LNCaP clone FGC (cell line): ENCODE results near the gene GOLGA7B.

ENCODE experiments used
- DNase-seq: peaks from one replicate; pipeline ENCODE4 v3.0.0-alpha.2; 2011; ENCODE audit warnings: low read depth
- H3K4me3 ChIP-seq: 2 replicates; pipeline ENCODE4 v1.5.1; 2011; ENCODE audit warnings: mild to moderate bottlenecking, low read depth, low read length, control low read depth
- TF ChIP-seq, protein P1 (sequence below): IDR thresholded peaks from 2 replicates; pipeline ENCODE4 v1.5.1; 2012; ENCODE audit warnings: mild to moderate bottlenecking; ENCODE audit not compliant: control insufficient read depth, insufficient read depth; ENCODE audit errors: extremely low read depth

Gene GOLGA7B

DNA sequence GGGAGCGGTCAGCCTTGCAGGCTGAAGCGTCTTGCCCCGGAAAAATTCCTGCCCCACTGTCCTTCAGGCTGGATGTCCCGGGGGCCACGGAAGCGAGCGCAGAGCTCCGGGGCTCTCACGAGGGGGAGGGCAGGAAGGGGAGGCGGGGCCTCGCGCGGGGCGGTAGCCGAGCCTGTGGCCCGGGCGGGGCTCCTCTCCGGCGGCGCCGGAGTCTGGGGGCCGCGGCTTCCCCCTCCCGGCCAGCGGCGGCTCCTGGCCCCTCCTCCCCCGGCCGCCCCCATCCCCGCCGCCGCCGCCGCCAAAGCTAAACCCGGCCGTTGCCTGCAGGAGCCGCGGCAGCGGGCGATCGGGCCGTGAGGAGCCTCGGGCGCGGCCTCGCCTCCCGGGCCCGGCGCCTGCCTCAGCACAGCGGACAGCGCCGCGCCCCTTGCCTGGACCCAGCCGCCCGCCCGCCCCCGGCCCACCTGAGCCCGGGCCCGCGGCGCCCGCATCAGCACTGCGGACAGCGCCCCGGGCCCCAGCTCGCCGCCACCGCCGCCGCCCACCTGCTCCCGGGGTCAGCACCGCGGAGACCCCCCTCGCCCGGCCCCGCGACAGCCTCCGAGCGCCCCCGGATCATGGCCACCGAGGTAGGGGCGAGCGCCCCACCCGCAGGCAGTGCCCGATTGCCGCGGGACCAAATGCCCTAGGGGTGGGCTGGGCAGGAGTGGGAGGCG lies at the start of gene GOLGA7B:
GOLGA7B (plus strand) TSS at position 157 of the 716 bp plus-strand sequence; CDS start at position 618, 461 bp downstream.
- TF ChIP-seq, protein P1, sequence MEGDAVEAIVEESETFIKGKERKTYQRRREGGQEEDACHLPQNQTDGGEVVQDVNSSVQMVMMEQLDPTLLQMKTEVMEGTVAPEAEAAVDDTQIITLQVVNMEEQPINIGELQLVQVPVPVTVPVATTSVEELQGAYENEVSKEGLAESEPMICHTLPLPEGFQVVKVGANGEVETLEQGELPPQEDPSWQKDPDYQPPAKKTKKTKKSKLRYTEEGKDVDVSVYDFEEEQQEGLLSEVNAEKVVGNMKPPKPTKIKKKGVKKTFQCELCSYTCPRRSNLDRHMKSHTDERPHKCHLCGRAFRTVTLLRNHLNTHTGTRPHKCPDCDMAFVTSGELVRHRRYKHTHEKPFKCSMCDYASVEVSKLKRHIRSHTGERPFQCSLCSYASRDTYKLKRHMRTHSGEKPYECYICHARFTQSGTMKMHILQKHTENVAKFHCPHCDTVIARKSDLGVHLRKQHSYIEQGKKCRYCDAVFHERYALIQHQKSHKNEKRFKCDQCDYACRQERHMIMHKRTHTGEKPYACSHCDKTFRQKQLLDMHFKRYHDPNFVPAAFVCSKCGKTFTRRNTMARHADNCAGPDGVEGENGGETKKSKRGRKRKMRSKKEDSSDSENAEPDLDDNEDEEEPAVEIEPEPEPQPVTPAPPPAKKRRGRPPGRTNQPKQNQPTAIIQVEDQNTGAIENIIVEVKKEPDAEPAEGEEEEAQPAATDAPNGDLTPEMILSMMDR, result no peak
- DNase-seq, result no peak

DNA sequence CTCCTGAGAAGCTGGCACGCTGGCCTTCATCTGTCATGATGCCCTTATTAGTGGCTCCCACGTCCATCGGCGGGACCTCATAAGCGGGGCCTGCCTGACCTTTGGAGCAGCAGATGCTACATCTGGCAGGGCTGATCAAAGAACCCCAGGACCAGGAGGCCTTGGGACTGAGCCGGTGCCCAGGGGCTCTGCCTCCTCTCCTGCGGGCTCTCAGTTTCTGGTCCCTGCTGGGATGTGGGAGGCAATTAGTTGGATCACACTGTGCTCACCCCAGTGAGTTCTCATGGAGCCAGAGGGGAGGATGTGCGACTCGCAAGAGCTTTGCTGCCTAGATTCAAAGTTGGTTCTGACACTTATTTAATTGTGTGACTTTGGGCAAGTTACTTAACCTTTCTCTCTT lies 49.2 kb upstream of the GOLGA7B start:
- no peak for DNase-seq
- H3K4me3 ChIP-seq, result no peak overlapping the region
- TF ChIP-seq, protein P1, result no peak

More for the DNA sequence above, at the start of gene GOLGA7B:
- peak within 1 kb of the TSS; percentile 26; the same call in 1 of the 2 replicates for H3K4me3 ChIP-seq

DNA sequence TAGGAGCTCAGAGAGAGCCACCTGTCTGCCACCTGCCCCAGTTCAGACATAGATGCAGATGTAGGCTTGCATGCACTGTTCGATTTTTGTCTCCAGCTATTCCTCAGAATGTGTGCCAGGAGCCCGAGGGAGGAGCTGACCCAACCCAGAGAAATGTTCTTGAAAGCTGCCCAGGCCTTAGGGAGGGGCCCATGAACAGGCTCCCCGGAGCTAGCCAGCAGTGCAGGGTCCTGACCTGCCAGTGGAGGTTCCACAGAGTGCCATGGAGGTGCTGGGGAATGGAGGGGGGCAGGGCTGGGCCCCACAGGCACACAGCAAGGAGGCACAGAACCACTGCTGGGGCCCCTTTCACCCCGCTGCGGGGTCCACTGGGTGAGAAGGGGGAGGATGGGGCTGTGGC lies 48.2 kb upstream of the GOLGA7B start:
- TF ChIP-seq, protein P1, result no peak
- no peak for DNase-seq
- H3K4me3 ChIP-seq, result no peak overlapping the region

DNA sequence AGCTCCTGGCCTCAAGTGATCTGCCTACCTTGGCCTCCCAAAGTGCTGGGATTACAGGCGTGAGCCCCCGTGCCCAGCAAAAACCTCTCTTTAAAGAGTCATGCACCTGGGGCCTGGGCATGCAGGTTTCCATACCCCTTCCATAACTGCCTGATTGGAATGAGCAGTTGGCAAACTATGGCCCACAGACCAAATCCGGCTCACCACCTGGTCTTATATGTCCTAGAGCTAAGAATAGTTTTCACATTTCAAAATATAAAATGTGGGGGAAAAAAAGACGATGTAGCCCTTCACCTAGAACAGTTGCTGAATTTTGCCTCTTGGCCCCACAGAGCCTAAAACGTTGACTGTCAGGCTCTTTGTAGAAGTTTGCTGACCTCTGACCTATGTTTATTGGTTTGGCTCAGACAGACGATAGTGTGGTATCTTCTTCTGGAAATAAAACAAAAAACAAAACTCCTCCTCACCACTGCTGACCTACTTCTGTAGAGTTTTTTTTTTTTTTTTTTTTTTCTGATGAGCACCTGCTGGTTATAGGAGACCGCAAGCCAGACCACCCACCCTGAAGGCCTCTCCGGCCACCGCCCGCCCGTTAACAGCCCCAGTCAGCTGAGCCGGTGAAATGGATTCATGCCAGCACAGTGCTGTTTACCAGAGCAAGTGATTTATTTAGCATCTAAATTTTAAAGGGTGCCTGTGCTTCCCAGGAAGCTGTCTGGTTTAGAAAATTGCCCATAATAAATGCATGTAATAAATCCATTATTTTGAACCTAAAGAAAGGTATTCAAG lies 44.4 kb upstream of the GOLGA7B start:
- TF ChIP-seq, protein P1, result no peak
- DNase-seq, result no peak
- H3K4me3 ChIP-seq, result no peak overlapping the region

DNA sequence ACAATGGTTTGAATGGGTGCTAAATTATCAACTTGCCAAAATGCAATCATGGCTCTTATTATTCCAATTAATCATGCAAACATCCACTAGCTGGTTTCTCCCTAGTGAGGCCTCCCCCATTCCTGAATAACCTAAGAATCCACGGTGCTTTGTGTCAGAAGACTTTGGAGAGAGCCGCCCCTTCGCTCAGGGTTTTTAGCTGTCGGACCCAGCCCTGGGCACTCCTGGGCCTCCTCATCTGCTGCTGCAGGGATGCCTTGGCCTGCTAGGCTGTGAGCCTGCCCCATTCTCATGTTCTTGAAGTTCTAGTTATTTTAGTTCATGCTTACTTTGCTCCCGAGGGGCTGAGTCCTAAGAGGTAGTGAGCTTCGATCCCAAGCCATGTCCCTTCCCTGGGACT lies 43.7 kb upstream of the GOLGA7B start:
- H3K4me3 ChIP-seq, result no peak overlapping the region
- DNase-seq, result no peak
- TF ChIP-seq, protein P1, result no peak

DNA sequence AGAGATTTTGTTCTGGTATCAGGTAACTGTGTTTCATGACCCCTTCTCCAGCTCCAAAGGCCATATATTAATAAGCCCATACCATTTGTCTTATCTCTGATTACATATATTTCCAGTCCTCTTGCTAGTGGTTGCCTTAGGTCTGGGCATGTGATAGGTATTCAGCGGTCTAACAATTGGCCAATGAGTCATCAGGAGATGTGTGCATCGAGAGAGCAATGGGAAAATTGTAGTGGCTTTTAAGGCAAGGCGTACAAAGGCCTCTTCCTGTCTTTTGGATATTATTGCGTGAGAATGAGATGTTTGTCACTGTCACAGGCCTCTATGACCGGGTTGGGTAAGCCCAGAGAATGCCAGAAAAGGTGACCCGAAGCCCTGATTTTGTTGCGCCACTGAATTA lies 39.2 kb upstream of the GOLGA7B start:
- TF ChIP-seq, protein P1, result no peak
- H3K4me3 ChIP-seq, result no peak overlapping the region
- DNase-seq, result no peak

DNA sequence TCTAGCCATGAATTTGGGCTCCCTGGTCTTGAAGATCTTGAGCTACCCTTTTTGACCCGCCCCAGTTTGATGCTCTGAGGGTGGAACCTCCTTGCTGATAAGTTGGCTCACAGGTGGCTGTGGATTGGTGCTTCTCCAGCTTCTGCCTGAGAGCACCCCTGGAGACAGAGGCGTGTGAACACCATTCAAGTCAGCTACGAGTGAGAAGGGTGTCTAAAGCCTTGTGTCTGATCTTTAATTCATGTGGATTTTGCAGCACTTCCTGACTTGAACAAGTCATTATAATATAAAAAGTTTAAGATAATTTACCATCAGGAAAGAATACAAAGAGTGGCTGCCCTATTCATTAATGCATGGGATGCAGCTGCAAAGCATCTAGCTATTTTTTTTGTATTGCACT lies 37.7 kb upstream of the GOLGA7B start:
- no peak for DNase-seq
- H3K4me3 ChIP-seq, result no peak overlapping the region
- TF ChIP-seq, protein P1, result no peak
